Upper lobe of right lung (tissue), 1 donor: ENCODE data around the gene KIAA0232. TPM values are rescaled to one million over a fixed set of nuclear protein-coding genes. Genes with fewer than 3 reads are reported as not detected.
A peak's percentile ranks its signal among the peaks of the same experiment; 100 is the strongest.

ENCODE experiments used
- ATAC-seq: fragments of 200-7000 bp; cut with Tn5 transposase; one replicate; pipeline ENCODE4 v1.9.1; 2020; ENCODE audit warnings: mild to moderate bottlenecking, moderate library complexity
- DNase-seq: peaks from one replicate; pipeline ENCODE4 v3.0.0-alpha.2; 2020
- H3K27ac ChIP-seq: fragments of 200-600 bp; one replicate; pipeline ENCODE4 v1.8.0; 2022
- H3K27me3 ChIP-seq: fragments of 200-600 bp; one replicate; pipeline ENCODE4 v1.8.0; 2022; ENCODE audit warnings: mild to moderate bottlenecking
- H3K36me3 ChIP-seq: fragments of 200-600 bp; one replicate; pipeline ENCODE4 v1.8.0; 2022
- H3K4me1 ChIP-seq: fragments of 200-600 bp; one replicate; pipeline ENCODE4 v1.8.0; 2022
- H3K4me3 ChIP-seq: fragments of 200-600 bp; one replicate; pipeline ENCODE4 v1.8.0; 2022; ENCODE audit warnings: mild to moderate bottlenecking
- H3K9me3 ChIP-seq: fragments of 200-600 bp; one replicate; pipeline ENCODE4 v1.8.0; 2022
- CTCF ChIP-seq: fragments of 200-600 bp; IDR thresholded peaks from one replicate; pipeline ENCODE4 v1.8.0; 2022; ENCODE audit warnings: antibody characterized with exemption
- intact Hi-C: fragments of 100-400 bp; cut with DNase I; formaldehyde crosslinking; loops from one replicate; pipeline ENCODE4 v1.11.0; 2022
- total RNA-seq: library from RNA; stranded (reverse); fragmentation: NEBNext Ultra II Directional; extraction: Animal tissue kit (Norgen Biotek cat#: 25700); gene quantifications from one replicate; pipeline ENCODE4 v1.2.1, GENCODE V29; 2021
- donor health status: DM: no; HTN: yes; CAD: no; lungs with severe emphysema.

Gene KIAA0232
- total RNA-seq, 1 donor from 2014 or later: 30.9 TPM

- DNase-seq: no peak
- H3K27ac ChIP-seq: peak overlapping the region; percentile 73
- ATAC-seq: peak; percentile 10
- H3K4me3 ChIP-seq: no peak overlapping the region
- intact Hi-C loops: no loop called here
- H3K9me3 ChIP-seq: no peaks in the 10 kb centered on the region
- H3K27me3 ChIP-seq: no peaks in the 10 kb centered on the region
- no peak for TF ChIP-seq CTCF
- H3K4me1 ChIP-seq: peaks cover 21% of the 10 kb centered on the region
- no peaks in the 10 kb centered on the region for H3K36me3 ChIP-seq
These were observed 109.1 kb downstream of the KIAA0232 start for GRCh38 chr4:6891436-6892170.

- TF ChIP-seq CTCF: peak; percentile 17
- Histone ChIP-seq H3K27me3 (no peaks in the 10 kb centered on the region), H3K4me3 (no peak overlapping the region), H3K9me3 (no peaks in the 10 kb centered on the region), H3K4me1 (peaks cover 21% of the 10 kb centered on the region), H3K36me3 (no peaks in the 10 kb centered on the region), H3K27ac (peak overlapping the region; percentile 73)
- DNase-seq (peak; percentile 69), ATAC-seq (peak; percentile 71)
- intact Hi-C loops: no loop called here
These were observed 109.8 kb downstream of the KIAA0232 start for GRCh38 chr4:6892190-6892908.

- no peaks in the 10 kb centered on the region for H3K36me3 ChIP-seq
- ATAC-seq (no peak), DNase-seq (no peak)
- intact Hi-C loops: no loop called here
- H3K4me3 ChIP-seq: no peak overlapping the region
- no peak for TF ChIP-seq CTCF
- H3K4me1 ChIP-seq: peaks cover 21% of the 10 kb centered on the region
- H3K27ac ChIP-seq: peak overlapping the region; percentile 73
- H3K27me3 ChIP-seq: no peaks in the 10 kb centered on the region
- H3K9me3 ChIP-seq: no peaks in the 10 kb centered on the region
These were observed 110.3 kb downstream of the KIAA0232 start for GRCh38 chr4:6892909-6893202.

- intact Hi-C loops: no loop called here
- ATAC-seq: peak; percentile 55
- H3K27me3 ChIP-seq: no peaks in the 10 kb centered on the region
- no peak overlapping the region for H3K4me3 ChIP-seq
- peak overlapping the region; percentile 73 for H3K27ac ChIP-seq
- H3K4me1 ChIP-seq: peaks cover 17% of the 10 kb centered on the region
- no peaks in the 10 kb centered on the region for H3K9me3 ChIP-seq
- H3K36me3 ChIP-seq: no peaks in the 10 kb centered on the region
- no peak for TF ChIP-seq CTCF
- DNase-seq: no peak
These were observed 111.0 kb downstream of the KIAA0232 start for GRCh38 chr4:6893449-6894085.

- H3K9me3 ChIP-seq: no peaks in the 10 kb centered on the region
These were observed 111.6 kb downstream of the KIAA0232 start for GRCh38 chr4:6894086-6894478.

More at GRCh38 chr4:6894086-6894478, 111.6 kb downstream of the KIAA0232 start:
- no peak for DNase-seq
- intact Hi-C loops: no loop called here
- no peak overlapping the region for H3K27ac ChIP-seq
- no peak for ATAC-seq
- TF ChIP-seq CTCF: no peak
- no peak overlapping the region for H3K4me3 ChIP-seq
- H3K4me1 ChIP-seq: peaks cover 17% of the 10 kb centered on the region
- H3K27me3 ChIP-seq: no peaks in the 10 kb centered on the region
- H3K36me3 ChIP-seq: no peaks in the 10 kb centered on the region
